Upper lobe of left lung (tissue), 4 donors: Measurements from ENCODE around the gene LAMA2.

Experiments
- CTCF ChIP-seq, 6 experiments: fragments of 450-650 bp in 4 of 6; fragments of 200-600 bp in 2 of 6; sonication (generic) in 2 of 6; IDR thresholded peaks; one replicate each; pipeline ENCODE4 v1.5.1; 2016 to 2019; ENCODE audit warnings: antibody characterized with exemption in 6 of 6
- POLR2A ChIP-seq, 4 donors: fragments of 450-650 bp; IDR thresholded peaks; one replicate each; pipeline ENCODE4 v1.5.1; 2016 to 2017; ENCODE audit warnings: antibody characterized with exemption in 4 of 4, mild to moderate bottlenecking in 2 of 4
- POLR2AphosphoS5 ChIP-seq, 2 donors: sonication (generic); formaldehyde crosslinking; IDR thresholded peaks; one replicate each; pipeline ENCODE4 v1.5.1; 2017; ENCODE audit warnings: antibody characterized with exemption in 2 of 2

GRCh38 chr6:129008591-129008990 lies 125.7 kb downstream of the LAMA2 start:
- no peak for TF ChIP-seq CTCF (IDR thresholded peaks at IDR 0.05)
- no peak for TF ChIP-seq POLR2AphosphoS5 (IDR thresholded peaks at IDR 0.05)
- TF ChIP-seq POLR2A (IDR thresholded peaks at IDR 0.05): no peak
